Frontal cortex (tissue), 4 donors: ENCODE measurements around the gene ACTR6. TPM values are rescaled to one million over a fixed set of nuclear protein-coding genes. Genes with fewer than 3 reads are reported as not detected.
"Not testable (repeated sequence)": the region's sequence is repeated elsewhere in the genome, so short reads cannot be mapped to it uniquely, and the experiment has no call there.

Source experiments
- DNase-seq, 2 donors: peaks; one replicate each; pipeline ENCODE4 v3.0.0; 2012; ENCODE audit warnings: low spot score in 2 of 2
- FAIRE-seq: peaks from 2 replicates; lab custom pipeline; 2012; peaks lifted over from hg19 to GRCh38; lab: Jason Lieb, UNC
- total RNA-seq: library from RNA; depleted of rRNA; stranded (reverse); fragments of >200 nt; gene quantifications from one replicate; pipeline ENCODE4 v1.2.3, GENCODE V29; 2014
- donor health status: control.
- donor health status: control.
- donor health status: control.

ACTR6 gene
- total RNA-seq, 1 donor from 2014 or later = 53.0 TPM

- DNase-seq (no peak), FAIRE-seq (no peak)
Measured at GRCh38 chr12:100179252-100179651, 21.4 kb upstream of the ACTR6 start.

DNA sequence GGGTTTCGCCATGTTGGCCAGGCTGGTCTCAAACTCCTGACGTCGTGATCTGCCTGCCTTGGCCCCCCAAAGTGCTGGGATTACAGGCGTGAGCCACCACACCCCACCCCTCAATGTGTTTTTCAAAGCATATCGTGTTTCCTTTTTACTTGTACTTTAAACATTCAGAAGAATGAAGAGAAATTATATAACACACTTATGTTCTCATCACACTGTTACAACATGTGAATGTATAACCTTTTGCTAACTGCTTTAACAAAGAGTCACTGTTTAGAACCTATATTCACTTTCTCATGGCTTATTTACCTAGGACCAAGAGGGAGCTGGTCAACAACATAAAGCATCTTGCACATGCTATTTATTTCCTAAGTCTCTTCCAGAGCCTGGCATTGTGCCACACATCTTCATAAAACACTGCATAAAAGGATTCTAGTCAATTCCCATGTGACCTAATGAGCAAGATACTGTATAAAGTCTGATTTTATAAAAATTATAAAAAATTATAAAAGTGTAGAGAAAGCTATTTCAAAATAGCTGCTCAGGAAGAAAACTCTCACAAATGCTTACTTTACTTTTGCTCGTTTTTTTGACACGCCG is 16.0 kb upstream of the ACTR6 start:
- DNase-seq (no peak), FAIRE-seq (no peak)

- DNase-seq (no peak), FAIRE-seq (no peak)
Measured at GRCh38 chr12:100185361-100185894, 15.2 kb upstream of the ACTR6 start.

GRCh38 chr12:100186071-100186470 is 14.5 kb upstream of the ACTR6 start:
- FAIRE-seq = no peak
- no peak for DNase-seq

GRCh38 chr12:100187068-100187467 is 13.5 kb upstream of the ACTR6 start:
- FAIRE-seq = no peak
- DNase-seq = no peak

- no peak for FAIRE-seq
- no peak for DNase-seq
Measured at GRCh38 chr12:100187857-100188519, 12.6 kb upstream of the ACTR6 start.

DNA sequence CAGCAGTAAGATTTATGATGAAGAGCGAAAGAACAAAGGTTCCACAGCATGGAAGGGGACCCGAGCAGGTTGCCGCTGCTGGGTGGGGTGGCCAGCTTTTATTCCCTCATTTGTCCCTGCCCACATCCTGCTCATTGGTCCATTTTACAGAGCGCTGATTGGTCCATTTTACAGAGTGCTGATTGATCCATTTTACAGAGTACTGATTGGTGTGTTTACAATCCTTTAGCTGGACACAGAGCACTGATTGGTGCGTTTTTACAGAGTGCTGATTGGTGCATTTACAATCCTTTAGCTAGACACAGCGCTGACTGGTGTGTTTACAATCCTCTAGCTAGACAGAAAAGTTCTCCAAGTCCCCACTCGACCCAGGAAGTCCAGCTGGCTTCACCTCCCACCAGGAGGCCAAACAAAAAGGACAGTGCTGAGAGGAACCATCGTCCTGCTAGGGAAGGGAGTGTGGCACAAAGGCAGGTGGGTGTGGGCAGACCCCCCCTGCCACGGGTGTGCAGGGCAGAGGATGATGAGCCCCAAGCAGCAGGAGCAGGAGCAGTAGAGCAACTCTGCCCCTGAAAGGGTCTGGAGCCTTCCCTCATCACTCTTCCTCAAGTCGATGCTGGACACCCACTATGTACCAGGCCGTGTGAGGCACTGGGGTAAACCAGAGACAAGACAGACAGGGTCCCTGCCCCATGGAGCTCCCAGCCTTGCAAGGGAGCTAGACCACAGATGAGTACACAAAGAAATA is 11.6 kb upstream of the ACTR6 start:
- not testable (repeated sequence) for FAIRE-seq, DNase-seq

- DNase-seq (no peak), FAIRE-seq (no peak)
Measured at GRCh38 chr12:100189636-100190394, 10.8 kb upstream of the ACTR6 start.

DNA sequence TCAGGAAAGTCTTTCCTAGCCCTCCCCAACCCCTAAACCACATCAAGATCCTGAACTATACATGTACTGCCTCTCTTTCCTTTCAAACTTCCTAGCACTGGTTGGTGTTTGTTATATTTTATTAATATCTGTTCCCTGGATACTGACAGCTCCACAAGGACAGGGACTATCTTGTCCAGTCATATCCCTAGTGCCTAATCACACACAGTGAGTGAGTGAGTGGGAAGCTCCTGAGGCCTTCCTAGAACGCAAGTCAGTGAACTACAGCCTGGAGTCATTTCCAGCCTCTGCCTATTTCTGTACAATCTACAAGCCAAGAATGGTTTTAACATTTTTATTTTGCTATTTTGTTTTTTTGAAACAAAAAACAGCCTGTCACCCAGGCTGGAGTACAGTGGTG is 7.5 kb upstream of the ACTR6 start:
- DNase-seq (no peak), FAIRE-seq (no peak)

DNA sequence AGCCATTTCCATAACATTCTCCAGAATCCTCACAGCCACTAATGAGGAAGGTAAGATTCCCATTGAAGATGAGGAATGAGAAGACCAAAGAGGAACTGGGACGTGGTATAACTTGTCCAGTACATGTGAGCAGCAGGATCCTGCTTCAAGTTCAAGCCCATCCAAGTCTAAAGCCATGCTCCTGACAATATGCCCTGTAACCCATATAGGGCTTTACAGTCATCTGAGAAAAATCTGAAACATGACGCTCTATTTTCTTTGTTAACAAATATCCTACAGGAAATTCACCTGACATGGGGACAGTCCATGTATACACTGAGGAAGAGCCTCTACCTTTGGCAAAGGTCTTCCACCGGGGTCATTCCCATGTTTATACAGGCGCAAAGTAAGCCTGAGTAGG is 3.1 kb upstream of the ACTR6 start:
- FAIRE-seq = no peak

GRCh38 chr12:100199023-100199346 is 1.6 kb upstream of the ACTR6 start:
- DNase-seq (peak in 1 of 2 donors; percentile 17), FAIRE-seq (no peak)

More for the DNA sequence above, 3.1 kb upstream of the ACTR6 start:
- DNase-seq = no peak

DNA sequence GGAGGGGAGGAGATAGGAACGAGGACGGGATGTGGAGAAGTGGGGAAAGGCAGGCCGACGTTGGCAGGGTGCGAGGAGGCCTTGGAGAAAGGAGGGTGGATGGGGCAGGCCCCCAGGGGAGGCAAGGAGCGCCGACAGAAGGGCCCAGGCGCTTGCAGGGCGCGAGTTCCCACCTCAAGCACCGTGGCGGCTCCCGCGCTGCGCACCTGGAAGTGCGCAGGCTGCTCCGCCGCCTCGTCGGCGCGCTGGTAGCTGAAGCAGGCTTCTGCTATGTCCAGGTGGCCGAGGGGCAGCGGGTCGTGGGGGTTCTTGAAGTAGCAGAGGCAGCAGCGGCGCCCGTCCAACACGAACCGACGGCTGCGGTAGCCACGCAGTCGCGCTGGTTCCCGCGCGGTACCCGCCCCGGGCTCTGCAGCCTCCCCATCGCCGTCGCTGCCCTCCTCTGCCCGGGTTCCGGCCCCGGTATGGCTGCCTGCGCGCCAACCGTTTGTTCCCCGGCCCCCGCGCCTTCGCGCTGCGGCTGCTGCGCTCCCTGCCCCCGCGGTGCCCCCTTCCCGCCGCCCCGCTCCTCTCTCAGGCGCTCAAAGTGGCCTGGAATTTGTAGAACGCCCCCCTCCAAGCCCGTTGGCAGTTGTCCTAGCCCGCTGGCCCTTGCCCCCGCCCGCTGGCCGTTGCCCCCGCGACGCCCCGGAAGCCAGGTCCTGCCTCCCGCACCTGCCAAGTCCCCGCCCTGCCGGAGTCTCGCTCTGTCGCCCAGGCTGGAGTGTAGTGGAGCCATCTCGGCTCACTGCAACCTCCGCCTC is 1.1 kb upstream of the ACTR6 start:
- FAIRE-seq = no peak

GRCh38 chr12:100201604-100202423 is 1.2 kb downstream of the ACTR6 start:
- no peak for DNase-seq
- FAIRE-seq = no peak

More for the DNA sequence above, 1.1 kb upstream of the ACTR6 start:
- peak; percentile 35 to 61 for DNase-seq

DNA sequence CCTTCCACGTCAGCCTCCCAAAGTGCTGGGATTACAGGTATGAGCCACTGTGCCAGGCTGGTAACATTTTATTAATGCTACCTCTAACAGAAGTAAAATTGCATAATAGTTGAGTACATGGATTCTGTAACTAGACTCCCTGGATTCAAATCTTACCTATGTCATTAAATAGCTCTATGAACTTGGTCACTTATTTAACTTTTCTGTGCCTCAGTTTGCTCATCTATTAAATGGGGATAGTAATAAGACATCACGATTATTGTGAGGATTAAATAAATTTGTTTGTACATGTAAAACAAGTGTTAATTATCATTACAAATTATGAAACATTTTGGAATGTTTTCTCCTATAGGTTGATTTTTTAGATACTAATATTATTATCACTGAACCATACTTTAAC is 6.7 kb downstream of the ACTR6 start:
- FAIRE-seq (no peak), DNase-seq (no peak)

GRCh38 chr12:100208834-100209233 is 8.2 kb downstream of the ACTR6 start:
- DNase-seq (no peak), FAIRE-seq (no peak)

DNA sequence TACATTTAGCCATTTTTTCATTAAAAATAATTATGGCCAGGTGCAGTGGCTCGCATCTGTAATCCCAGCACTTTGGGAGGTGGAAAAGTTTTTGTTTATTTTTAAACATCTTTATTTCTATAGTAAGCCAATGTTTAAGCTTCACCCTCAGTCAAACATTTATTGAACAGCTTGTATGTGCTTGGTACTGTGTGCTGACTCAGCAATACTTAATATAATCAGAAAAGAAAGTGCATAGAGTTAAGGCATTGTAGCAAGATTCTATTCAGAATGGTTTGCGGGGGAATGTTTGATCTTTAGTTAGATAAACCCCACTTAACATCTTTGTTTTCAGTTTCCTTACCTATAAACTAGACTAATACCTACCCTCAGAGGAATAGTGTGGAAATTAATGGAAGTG is 11.1 kb downstream of the ACTR6 start:
- DNase-seq (no peak), FAIRE-seq (no peak)

GRCh38 chr12:100213016-100213891 is 12.6 kb downstream of the ACTR6 start:
- DNase-seq (no peak), FAIRE-seq (no peak)

GRCh38 chr12:100214518-100214917 is 13.9 kb downstream of the ACTR6 start:
- DNase-seq = no peak
- FAIRE-seq = no peak
